Panc1 (cell line): ENCODE results near the gene TBX18. TPM values are rescaled to one million over a fixed set of nuclear protein-coding genes. Genes with fewer than 3 reads are reported as not detected.

Experiments used
- ATAC-seq: fragments of 200-7000 bp; cut with Tn5 transposase; 2 replicates; pipeline ENCODE4 v1.9.1; 2020; ENCODE audit warnings: mild to moderate bottlenecking, moderate library complexity
- BruUV-seq: library from RNA; stranded (reverse); fragments of 400-500 nt; replicated peaks from 2 replicates; lab custom pipeline; 2021; lab: Mats Ljungman, UMichigan
- CTCF ChIA-PET: fragments of 300-600 bp; sonication (Branson Sonifier 250); formaldehyde crosslinking; loops from one replicate; lab custom pipeline; 2022; ENCODE audit warnings: antibody characterized with exemption; lab: Charles Lee
- POLR2A ChIA-PET: fragments of 300-600 bp; sonication (Branson Sonifier 250); formaldehyde crosslinking; loops from one replicate; lab custom pipeline; 2022; ENCODE audit warnings: antibody characterized with exemption; lab: Charles Lee
- DNase-seq: peaks from one replicate; pipeline ENCODE4 v3.0.0-alpha.2; 2010; ENCODE audit warnings: low read depth, low spot score
- H3K27ac ChIP-seq: 2 replicates; pipeline ENCODE4 v1.5.1; 2011; ENCODE audit warnings: mild to moderate bottlenecking, low read length, inconsistent platforms
- H3K27me3 ChIP-seq: fragments of 200-500 bp; sonication (Bioruptor generic); 2 replicates; pipeline ENCODE4 v1.6.0; 2014; ENCODE audit warnings: low read length, inconsistent platforms; ENCODE audit not compliant: control insufficient read depth, insufficient read depth
- H3K36me3 ChIP-seq: fragments of 200-500 bp; sonication (Bioruptor generic); 2 replicates; pipeline ENCODE4 v1.5.1; 2014; ENCODE audit warnings: inconsistent platforms, mild to moderate bottlenecking, low read length, moderate library complexity; ENCODE audit not compliant: control insufficient read depth, insufficient read depth
- H3K4me1 ChIP-seq: 2 replicates; pipeline ENCODE4 v1.5.1; 2011; ENCODE audit warnings: inconsistent platforms, mild to moderate bottlenecking, low read length, moderate library complexity; ENCODE audit not compliant: control insufficient read depth, insufficient read depth
- H3K4me3 ChIP-seq, 2 experiments: 2 replicates each; pipeline ENCODE4 v1.5.1; 2011 to 2012; ENCODE audit warnings: low read depth in 2 of 2, low read length in 2 of 2, mild to moderate bottlenecking in 2 of 2, inconsistent platforms in 1 of 2, moderate library complexity in 1 of 2
- H3K9me3 ChIP-seq: fragments of 200-500 bp; sonication (Bioruptor generic); 2 replicates; pipeline ENCODE4 v1.5.1; 2014; ENCODE audit warnings: low read depth, mild to moderate bottlenecking, inconsistent platforms, low read length, moderate library complexity; ENCODE audit not compliant: control insufficient read depth, insufficient read depth
- POLR2AphosphoS5 ChIP-seq: IDR thresholded peaks from 2 replicates; pipeline ENCODE4 v1.6.1; 2012; ENCODE audit warnings: mild to moderate bottlenecking, low read depth, low read length, moderate library complexity
- REST ChIP-seq, 2 experiments: IDR thresholded peaks; 2 replicates each; pipeline ENCODE4 v1.6.1; 2011 to 2012; ENCODE audit warnings: low read depth in 2 of 2, control low read depth in 1 of 2, low read length in 1 of 2, mild to moderate bottlenecking in 1 of 2, moderate library complexity in 1 of 2; ENCODE audit not compliant: insufficient read depth in 1 of 2
- SIN3A ChIP-seq: IDR thresholded peaks from 2 replicates; pipeline ENCODE4 v1.6.1; 2012; ENCODE audit warnings: low read depth, mild to moderate bottlenecking, low read length, moderate library complexity, borderline replicate concordance; ENCODE audit not compliant: insufficient read depth
- TCF7L2 ChIP-seq: IDR thresholded peaks from 2 replicates; pipeline ENCODE4 v1.6.1; 2011; ENCODE audit warnings: mild to moderate bottlenecking, low read depth, low read length, inconsistent platforms
- in situ Hi-C: cut with HindIII; loops from 2 replicates; pipeline ENCODE4 v1.10.0; 2016; ENCODE audit warnings: low sequenced_read_pairs, low pct_unique_long_range_greater_than_20kb
- intact Hi-C: fragments of 100-400 bp; cut with micrococcal nuclease; formaldehyde crosslinking; loops from one replicate; pipeline ENCODE4 v1.10.0; 2022; ENCODE audit not compliant: unreplicated experiment
- total RNA-seq: library from RNA; stranded (reverse); gene quantifications from one replicate; pipeline ENCODE4 v1.2.1, GENCODE V29; 2021; ENCODE audit not compliant: unreplicated experiment
- TF ChIP-seq, protein P1 (sequence below): fragments of 450-650 bp; IDR thresholded peaks from 2 replicates; pipeline ENCODE4 v1.5.1; 2017; ENCODE audit warnings: mild to moderate bottlenecking

TBX18 gene
- total RNA-seq, 1 experiment from 2014 or later, result 10.1 TPM

GRCh38 chr6:84733889-84734288 is 30.5 kb downstream of the TBX18 start:
- no peak for TF ChIP-seq REST (IDR thresholded peaks at IDR 0.05; ENCODE audit: insufficient read depth in 1 of 2, low read depth in 2 of 2, low read length in 1 of 2)
- TF ChIP-seq POLR2AphosphoS5, result no peak
- TF ChIP-seq SIN3A, result no peak
- no peak for TF ChIP-seq TCF7L2
- TF ChIP-seq, protein P1, sequence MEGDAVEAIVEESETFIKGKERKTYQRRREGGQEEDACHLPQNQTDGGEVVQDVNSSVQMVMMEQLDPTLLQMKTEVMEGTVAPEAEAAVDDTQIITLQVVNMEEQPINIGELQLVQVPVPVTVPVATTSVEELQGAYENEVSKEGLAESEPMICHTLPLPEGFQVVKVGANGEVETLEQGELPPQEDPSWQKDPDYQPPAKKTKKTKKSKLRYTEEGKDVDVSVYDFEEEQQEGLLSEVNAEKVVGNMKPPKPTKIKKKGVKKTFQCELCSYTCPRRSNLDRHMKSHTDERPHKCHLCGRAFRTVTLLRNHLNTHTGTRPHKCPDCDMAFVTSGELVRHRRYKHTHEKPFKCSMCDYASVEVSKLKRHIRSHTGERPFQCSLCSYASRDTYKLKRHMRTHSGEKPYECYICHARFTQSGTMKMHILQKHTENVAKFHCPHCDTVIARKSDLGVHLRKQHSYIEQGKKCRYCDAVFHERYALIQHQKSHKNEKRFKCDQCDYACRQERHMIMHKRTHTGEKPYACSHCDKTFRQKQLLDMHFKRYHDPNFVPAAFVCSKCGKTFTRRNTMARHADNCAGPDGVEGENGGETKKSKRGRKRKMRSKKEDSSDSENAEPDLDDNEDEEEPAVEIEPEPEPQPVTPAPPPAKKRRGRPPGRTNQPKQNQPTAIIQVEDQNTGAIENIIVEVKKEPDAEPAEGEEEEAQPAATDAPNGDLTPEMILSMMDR, result no peak
- H3K4me1 ChIP-seq, result no peaks in the 10 kb centered on the region
- POLR2A ChIA-PET, result interaction anchor here (0.5 kb wide), 1 partner anchor 923 kb away, joined by 7 read pairs; no protein-coding TSS in a partner anchor
- no peak overlapping the region for H3K27ac ChIP-seq
- CTCF ChIA-PET, result no interaction called here
- no peak for DNase-seq
- no peak overlapping the region for H3K4me3 ChIP-seq
- ATAC-seq, result no peak
- no peaks in the 10 kb centered on the region for H3K9me3 ChIP-seq
- 0 out of 2 replicates have a peak, but pooled peaks cover 2% of the 10 kb centered on the region for H3K36me3 ChIP-seq
- in situ Hi-C loops (no loop called here), intact Hi-C loops (no loop called here)
- no TSS peak for BruUV-seq
- no peaks in the 10 kb centered on the region for H3K27me3 ChIP-seq

DNA sequence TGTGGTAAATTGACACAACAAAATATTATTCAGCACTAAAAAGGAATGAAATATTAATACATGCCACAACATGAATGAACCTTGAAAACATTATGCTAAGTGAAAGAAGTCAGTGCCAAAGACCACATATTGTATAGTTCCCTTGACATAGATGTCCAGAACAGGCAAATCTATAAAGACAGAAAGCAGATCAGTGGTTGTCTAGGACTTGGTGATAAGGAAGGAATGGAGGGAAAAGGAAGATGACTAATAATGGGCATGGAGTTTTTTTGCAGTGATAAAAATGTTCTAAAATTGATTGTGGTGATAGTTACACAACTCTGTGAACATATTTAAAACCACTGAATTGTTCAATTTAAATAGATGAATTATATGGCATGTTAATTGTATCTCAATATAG is 32.5 kb downstream of the TBX18 start:
- H3K27me3 ChIP-seq, result no peaks in the 10 kb centered on the region
- no peak overlapping the region for H3K27ac ChIP-seq
- no TSS peak for BruUV-seq
- POLR2A ChIA-PET, result no interaction called here
- H3K36me3 ChIP-seq, result 0 out of 2 replicates have a peak, but pooled peaks cover 2% of the 10 kb centered on the region
- in situ Hi-C loops (no loop called here), intact Hi-C loops (no loop called here)
- DNase-seq, result no peak
- no peak for ATAC-seq
- TF ChIP-seq, protein P1, result no peak
- TF ChIP-seq SIN3A, result no peak
- TF ChIP-seq POLR2AphosphoS5, result no peak
- TF ChIP-seq REST (IDR thresholded peaks at IDR 0.05; ENCODE audit: insufficient read depth in 1 of 2, low read depth in 2 of 2, low read length in 1 of 2), result no peak
- no peak for TF ChIP-seq TCF7L2
- no peak overlapping the region for H3K4me3 ChIP-seq
- CTCF ChIA-PET, result no interaction called here
- H3K4me1 ChIP-seq, result no peaks in the 10 kb centered on the region
- H3K9me3 ChIP-seq, result no peaks in the 10 kb centered on the region
